ENCODE data around the gene IAPP.
"Not testable (repeated sequence)": the region's sequence is repeated elsewhere in the genome, so short reads cannot be mapped to it uniquely, and the experiment has no call there.

IAPP gene

GRCh38 chr12:21381320-21381719, 8.6 kb downstream of the IAPP start:
- not testable (repeated sequence) for DNase-seq

DNA sequence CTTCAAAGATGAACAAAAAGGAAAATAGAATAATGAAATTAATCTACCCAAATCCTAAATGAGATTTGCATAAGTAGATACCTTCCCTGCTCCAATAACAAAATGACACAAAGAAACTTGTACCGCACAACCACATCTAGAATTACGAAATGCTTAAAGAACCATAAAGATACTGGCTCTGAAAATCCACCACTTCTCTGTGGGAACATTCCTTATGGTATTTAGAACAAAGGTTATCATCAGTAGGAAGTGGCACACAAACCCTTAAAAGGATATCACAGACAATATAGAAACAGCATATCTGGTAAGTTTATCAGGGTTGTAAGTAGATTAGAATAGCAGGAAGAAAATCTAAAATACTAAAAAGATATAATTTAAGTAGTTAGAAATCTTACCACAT, 11.6 kb downstream of the IAPP start:
- DNase-seq, result no peak

- DNase-seq, result no peak
Measured at GRCh38 chr12:21387174-21387573, 14.5 kb downstream of the IAPP start.

- DNase-seq, result no peak
Measured at GRCh38 chr12:21392384-21392783, 19.7 kb downstream of the IAPP start.

DNA sequence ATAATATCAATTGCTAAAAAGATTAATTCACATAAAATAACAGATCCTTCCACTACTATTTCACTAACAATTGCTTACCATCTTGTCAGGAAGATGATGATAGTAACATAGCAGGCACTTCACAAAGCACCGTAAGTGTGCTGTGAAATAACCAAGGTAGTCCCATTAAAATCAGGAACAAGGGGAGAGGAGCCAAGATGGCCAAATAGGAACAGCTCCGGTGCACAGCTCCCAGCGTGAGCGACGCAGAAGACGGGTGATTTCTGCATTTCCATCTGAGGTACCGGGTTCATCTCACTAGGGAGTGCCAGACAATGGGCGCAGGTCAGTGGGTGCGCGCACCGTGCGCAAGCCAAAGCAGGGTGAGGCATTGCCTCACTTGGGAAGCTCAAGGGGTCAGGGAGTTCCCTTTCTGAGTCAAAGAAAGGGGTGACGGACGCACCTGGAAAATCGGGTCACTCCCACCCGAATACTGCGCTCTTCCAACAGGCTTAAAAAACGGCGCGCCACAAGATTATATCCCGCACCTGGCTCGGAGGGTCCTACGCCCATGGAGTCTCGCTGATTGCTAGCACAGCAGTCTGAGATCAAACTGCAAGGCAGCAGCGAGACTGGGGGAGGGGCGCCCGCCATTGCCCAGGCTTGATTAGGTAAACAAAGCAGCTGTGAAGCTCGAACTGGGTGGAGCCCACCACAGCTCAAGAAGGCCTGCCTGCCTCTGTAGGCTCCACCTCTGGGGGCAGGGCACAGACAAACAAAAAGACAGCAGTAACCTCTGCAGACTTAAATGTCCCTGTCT, 22.3 kb downstream of the IAPP start:
- DNase-seq, result not testable (repeated sequence)

GRCh38 chr12:21413369-21414277, 40.9 kb downstream of the IAPP start:
- DNase-seq, result no peak

GRCh38 chr12:21416511-21417121, 43.9 kb downstream of the IAPP start:
- DNase-seq, result no peak

- not testable (repeated sequence) for DNase-seq
Measured at GRCh38 chr12:21418398-21418797, 45.7 kb downstream of the IAPP start.

- not testable (repeated sequence) for DNase-seq
Measured at GRCh38 chr12:21419009-21419699, 46.5 kb downstream of the IAPP start.

DNA sequence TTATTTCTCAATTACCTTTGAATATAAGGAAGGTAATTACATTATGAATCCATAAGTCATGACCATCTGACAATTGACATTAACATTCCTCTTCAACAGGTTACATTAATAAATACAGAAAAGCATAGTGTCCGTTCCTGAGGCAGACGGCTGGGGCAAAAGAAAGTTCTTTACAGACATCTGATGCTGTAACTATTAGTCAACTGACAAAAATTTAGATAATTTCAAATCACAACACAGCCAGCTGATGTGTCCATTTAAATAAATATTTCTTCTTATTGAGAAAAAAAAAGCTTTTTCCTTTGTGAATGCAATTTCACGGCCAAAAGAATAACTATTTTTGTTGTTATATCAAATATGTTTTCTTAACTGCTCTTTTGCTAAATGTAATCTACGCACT, 55.5 kb downstream of the IAPP start:
- DNase-seq, result no peak
